EH (cell line): ENCODE data around the gene XYLT1.
A peak's percentile ranks its signal among the peaks of the same experiment; 100 is the strongest.
"Not testable (repeated sequence)": the region's sequence is repeated elsewhere in the genome, so short reads cannot be mapped to it uniquely, and the experiment has no call there.

ENCODE experiments used
- DNase-seq: peaks from one replicate; pipeline ENCODE4 v3.0.0-alpha.2; 2015; ENCODE audit warnings: low read depth

Gene XYLT1

GRCh38 chr16:17491140-17491662 lies 20.4 kb upstream of the XYLT1 start:
- no peak for DNase-seq

GRCh38 chr16:17488506-17488905 lies 17.7 kb upstream of the XYLT1 start:
- no peak for DNase-seq

GRCh38 chr16:17483351-17483750 lies 12.6 kb upstream of the XYLT1 start:
- DNase-seq, result peak; percentile 57

- DNase-seq, result not testable (repeated sequence)
These were observed 11.6 kb upstream of the XYLT1 start for GRCh38 chr16:17482341-17482740.

- no peak for DNase-seq
These were observed 11.0 kb upstream of the XYLT1 start for GRCh38 chr16:17481736-17482135.

- not testable (repeated sequence) for DNase-seq
These were observed 6.4 kb upstream of the XYLT1 start for GRCh38 chr16:17477260-17477545.

GRCh38 chr16:17476414-17477259 lies 5.9 kb upstream of the XYLT1 start:
- DNase-seq, result peak; percentile 77

- DNase-seq, result no peak
These were observed 4.3 kb upstream of the XYLT1 start for GRCh38 chr16:17475104-17475503.

GRCh38 chr16:17474572-17474971 lies 3.8 kb upstream of the XYLT1 start:
- DNase-seq, result no peak

GRCh38 chr16:17474037-17474436 lies 3.3 kb upstream of the XYLT1 start:
- DNase-seq, result peak; percentile 74

GRCh38 chr16:17471719-17472461 lies 1.1 kb upstream of the XYLT1 start:
- peak; percentile 81 for DNase-seq

- no peak for DNase-seq
These were observed 415 bp downstream of the XYLT1 start for GRCh38 chr16:17470182-17470907.

- peak; percentile 37 for DNase-seq
These were observed 999 bp downstream of the XYLT1 start for GRCh38 chr16:17469741-17470181.

GRCh38 chr16:17469011-17469740 lies 1.6 kb downstream of the XYLT1 start:
- peak; percentile 95 for DNase-seq

GRCh38 chr16:17468611-17469010 lies 2.1 kb downstream of the XYLT1 start:
- DNase-seq, result no peak

- DNase-seq, result peak; percentile 74
These were observed 2.7 kb downstream of the XYLT1 start for GRCh38 chr16:17467923-17468540.

- peak; percentile 46 for DNase-seq
These were observed 3.9 kb downstream of the XYLT1 start for GRCh38 chr16:17466876-17467275.

- DNase-seq, result no peak
These were observed 5.3 kb downstream of the XYLT1 start for GRCh38 chr16:17465460-17465859.

GRCh38 chr16:17463335-17463734 lies 7.4 kb downstream of the XYLT1 start:
- DNase-seq, result no peak

- no peak for DNase-seq
These were observed 8.6 kb downstream of the XYLT1 start for GRCh38 chr16:17461951-17462729.

- DNase-seq, result peak; percentile 42
These were observed 9.9 kb downstream of the XYLT1 start for GRCh38 chr16:17460890-17461289.
